A172 (cell line): ENCODE data around the gene SLC25A52. TPM values are rescaled to one million over a fixed set of nuclear protein-coding genes. Genes with fewer than 3 reads are reported as not detected.
"Not testable (repeated sequence)": the region's sequence is repeated elsewhere in the genome, so short reads cannot be mapped to it uniquely, and the experiment has no call there.

Source experiments
- DNase-seq: peaks from one replicate; pipeline ENCODE4 v3.0.0-alpha.2; 2015; ENCODE audit warnings: low spot score
- total RNA-seq: library from RNA; depleted of rRNA; stranded (reverse); fragments of >200 nt; shearing (Covaris generic); gene quantifications from 2 replicates; pipeline ENCODE4 v1.2.3, GENCODE V29; 2014; rRNA removed

The SLC25A52 gene
- total RNA-seq, 1 experiment from 2014 or later = not detected

- DNase-seq = no peak
Measured at GRCh38 chr18:31740180-31740579, 20.5 kb downstream of the SLC25A52 start.

DNA sequence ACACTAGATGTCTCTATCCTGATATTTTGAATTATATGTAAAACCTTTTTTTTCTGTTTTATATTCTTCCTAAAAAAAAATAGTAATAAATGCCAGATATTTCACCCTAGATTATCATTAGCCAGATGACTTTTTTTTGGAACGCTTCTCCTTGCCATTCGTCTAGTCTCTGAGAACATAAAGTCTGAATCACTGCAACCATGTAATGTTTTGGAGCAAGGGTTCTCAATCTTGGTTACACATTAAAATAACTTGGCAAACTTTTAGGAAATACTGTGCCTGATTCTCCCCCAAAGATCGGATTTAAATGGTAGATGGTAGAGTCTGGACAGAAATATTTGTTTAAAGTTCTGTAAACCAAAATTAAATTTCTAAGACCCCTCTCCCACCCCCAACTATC, 21.0 kb downstream of the SLC25A52 start:
- DNase-seq = no peak

- peak; percentile 45 for DNase-seq
Measured at GRCh38 chr18:31738460-31739407, 21.9 kb downstream of the SLC25A52 start.

- DNase-seq = no peak
Measured at GRCh38 chr18:31736630-31737029, 24.1 kb downstream of the SLC25A52 start.

GRCh38 chr18:31731628-31732027, 29.1 kb downstream of the SLC25A52 start:
- DNase-seq = no peak

- not testable (repeated sequence) for DNase-seq
Measured at GRCh38 chr18:31729196-31729595, 31.5 kb downstream of the SLC25A52 start.

DNA sequence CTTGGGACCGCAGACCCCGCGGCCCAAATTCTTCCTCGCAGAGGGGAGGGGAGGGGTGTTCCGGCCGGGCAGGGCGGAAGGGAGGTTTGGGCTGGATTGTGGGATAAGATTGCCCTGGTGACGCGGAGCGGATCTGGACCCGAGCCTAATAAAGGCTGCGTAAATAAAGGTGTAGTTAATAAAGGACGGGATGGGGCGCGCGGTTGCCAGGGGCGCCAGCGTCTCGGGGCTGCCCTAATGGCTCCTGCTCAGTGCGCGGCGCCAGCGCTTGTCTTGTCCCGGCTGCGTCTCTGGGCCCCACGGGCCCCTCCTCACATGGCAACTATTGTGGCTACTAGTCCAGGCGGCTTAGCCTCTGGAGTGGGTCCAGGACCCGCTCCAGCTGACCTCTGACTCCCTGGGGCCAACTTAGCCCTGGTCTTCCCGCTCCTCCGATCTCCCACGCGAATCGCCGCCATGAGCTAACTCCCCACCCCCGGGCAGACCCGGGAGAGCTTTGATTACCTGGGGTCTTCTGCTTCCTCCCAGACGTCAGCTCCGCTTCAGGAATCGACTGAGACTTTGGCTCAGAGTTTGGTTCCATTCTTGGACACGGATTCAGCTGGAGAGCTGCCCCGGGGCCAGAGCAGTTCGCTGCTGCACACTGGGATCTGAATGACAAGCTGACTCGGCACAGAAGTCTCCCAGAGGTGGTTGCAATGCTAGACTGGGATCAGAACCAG, 36.5 kb downstream of the SLC25A52 start:
- DNase-seq = no peak

DNA sequence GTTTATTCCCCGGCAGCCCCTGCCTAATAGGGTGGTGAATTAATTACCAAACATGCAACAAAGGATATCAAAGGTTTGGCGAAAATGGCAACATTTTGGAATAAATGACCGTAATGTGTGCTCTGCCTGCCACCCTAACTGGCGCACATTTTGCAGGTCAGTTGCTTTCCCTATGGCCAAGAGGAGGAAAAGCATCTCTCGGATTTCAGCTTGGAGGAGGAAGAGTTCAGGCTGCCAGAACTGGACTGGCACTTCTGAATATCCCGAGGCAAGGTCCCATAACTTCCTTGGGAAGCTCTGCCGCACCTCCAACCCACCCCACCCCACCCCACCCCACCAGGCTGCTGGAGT, 37.1 kb downstream of the SLC25A52 start:
- DNase-seq = no peak

DNA sequence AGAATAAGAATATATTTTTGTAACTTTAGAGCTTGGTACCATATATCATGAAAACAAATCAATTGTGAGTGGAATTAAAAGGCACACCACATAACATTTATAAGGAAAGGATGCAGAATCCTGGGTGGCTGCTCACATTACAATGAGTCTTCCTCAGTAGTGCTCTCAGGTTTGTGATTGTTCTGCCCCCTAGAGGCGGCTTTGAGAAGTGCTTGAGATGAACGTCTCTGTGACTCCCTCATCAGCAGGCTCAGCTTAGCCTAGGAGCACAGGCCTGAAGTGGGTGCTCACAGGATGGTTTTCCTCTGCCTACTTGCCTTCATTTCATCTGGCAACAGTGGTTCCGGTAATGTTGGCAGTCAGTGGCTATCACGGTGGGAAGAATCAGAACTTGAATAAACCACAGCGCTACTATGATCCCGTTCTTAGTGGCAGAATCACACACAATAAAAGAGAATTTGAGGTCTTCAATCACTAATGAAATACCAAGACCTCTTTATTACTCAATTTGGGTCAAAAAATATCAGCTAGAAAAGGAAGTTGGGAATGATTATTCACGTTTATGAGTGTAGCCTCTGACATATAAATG, 38.2 kb downstream of the SLC25A52 start:
- peak; percentile 79 for DNase-seq

DNA sequence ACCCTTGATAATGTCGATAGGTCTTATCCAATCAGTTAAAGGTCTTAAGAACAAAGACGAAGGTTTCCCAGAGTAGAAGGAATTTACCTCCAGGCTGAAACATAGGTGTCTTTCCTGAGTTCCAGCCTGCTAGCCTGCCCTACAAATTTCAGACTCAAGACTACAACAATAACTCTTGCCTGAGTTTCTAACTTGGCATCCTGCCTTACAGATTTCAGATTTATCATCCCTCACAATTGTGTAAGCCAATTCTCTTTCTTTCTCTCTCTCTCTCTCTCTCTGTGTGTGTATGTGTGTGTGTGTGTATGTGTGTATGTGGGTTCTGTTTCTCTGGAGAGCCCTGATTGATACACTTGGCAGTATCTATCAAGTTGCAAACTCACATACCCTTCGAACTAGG, 39.1 kb downstream of the SLC25A52 start:
- DNase-seq = no peak

DNA sequence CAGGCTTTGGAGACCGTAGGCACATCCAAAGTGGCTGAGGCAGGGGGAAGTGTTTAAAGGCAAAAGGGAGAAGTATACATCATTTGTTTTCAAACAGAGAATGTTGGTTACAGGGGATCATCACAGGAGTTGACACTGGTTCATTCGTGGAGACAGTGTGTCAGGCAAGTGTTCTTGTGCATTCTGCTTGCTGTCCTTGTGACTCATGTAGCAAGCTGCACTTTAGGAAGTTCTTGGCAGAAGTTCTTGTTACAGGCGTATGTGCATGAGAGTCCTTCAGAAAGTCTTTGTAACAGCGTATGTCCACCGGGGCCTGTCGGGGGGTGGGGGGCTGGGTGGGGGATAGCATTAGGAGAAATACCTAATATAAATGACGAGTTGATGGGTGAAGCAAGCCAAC, 39.8 kb downstream of the SLC25A52 start:
- DNase-seq = no peak

- DNase-seq = no peak
Measured at GRCh38 chr18:31719363-31720006, 41.2 kb downstream of the SLC25A52 start.

DNA sequence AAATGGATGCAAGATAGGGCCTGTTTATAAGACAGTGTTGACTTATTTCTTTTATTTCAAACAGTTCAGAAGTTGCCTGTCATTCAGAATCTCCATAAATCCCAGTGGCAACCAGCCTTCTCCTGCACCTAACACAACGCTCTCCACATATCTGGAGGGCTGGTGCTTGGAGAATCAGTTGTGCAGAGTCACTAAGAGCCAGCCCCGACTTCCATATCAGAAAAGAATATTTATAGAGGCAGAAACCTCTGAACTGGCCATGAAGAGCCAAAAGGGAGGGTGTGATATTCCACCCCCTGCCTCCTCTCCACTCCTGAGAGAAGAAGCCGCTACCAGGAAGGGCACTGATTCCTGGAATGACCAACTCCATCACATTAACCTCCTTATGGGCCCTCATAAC, 42.3 kb downstream of the SLC25A52 start:
- DNase-seq = no peak

- DNase-seq = no peak
Measured at GRCh38 chr18:31716362-31716761, 44.3 kb downstream of the SLC25A52 start.

DNA sequence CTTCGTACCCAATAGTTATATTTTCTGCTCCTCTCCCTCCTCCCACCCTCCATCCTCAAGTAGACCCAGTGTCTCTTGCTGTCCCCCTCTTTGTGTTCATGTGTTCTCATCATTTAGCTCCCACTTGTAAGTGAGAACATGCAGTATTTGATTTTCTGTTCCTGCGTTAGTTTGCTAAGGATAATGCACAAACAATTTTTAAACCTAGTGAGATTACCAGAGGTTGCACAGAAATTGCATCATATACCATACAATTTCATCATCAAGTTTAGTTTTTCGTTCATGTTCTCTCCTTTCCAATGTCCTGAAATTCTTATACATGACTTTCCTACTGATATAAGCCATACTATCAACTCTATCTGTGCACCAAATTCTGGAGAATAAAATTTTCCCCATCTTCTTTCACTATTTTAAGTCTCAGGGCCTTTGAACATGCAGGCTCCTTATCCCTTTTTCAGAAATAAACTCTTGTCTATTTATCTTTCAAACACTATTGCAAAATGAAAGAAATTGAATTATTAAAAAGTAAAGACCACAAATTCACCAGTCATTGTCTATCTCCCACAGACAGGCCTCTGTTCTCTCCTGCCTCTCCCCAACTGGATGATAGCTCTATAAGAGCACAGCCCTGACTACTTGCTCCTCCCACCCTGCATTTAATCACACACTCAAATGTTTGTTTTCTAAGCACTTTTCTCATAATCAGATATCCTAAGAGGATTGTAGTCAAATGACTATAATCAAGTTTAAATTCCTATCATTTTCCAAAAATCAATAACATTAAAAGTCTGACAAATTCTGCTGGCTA, 49.1 kb downstream of the SLC25A52 start:
- DNase-seq = no peak

- no peak for DNase-seq
Measured at GRCh38 chr18:31710826-31711225, 49.9 kb downstream of the SLC25A52 start.

Other genes starting within 250 kb of the SLC25A52 start
- not detected in 2 replicates for gene TTR, start 169.0 kb downstream of the SLC25A52 start, total RNA-seq
- gene B4GALT6, start 76.3 kb downstream of the SLC25A52 start, total RNA-seq = 15.1 and 17.5 TPM in 2 replicates
- gene TRAPPC8, start 182.2 kb upstream of the SLC25A52 start, total RNA-seq = 39.6 and 48.1 TPM in 2 replicates